Measurements from ENCODE around the gene WNT8B. TPM values are rescaled to one million over a fixed set of nuclear protein-coding genes. Genes with fewer than 3 reads are reported as not detected.

WNT8B gene
- total RNA-seq, 1 experiment from 2014 or later = not detected

GRCh38 chr10:100442548-100442947 lies 20.3 kb upstream of the WNT8B start:
- TF ChIP-seq CTCF (IDR thresholded peaks at IDR 0.05; ENCODE audit: unreplicated experiment) = no peak
- Mint-ChIP-seq H3K4me3 (ENCODE audit: low read depth, unreplicated experiment) (no peak overlapping the region), H3K27me3 (ENCODE audit: unreplicated experiment) (peaks cover 9% of the 10 kb centered on the region), H3K36me3 (ENCODE audit: insufficient read depth, unreplicated experiment) (no peaks in the 10 kb centered on the region), H3K9me3 (ENCODE audit: low read depth, unreplicated experiment) (no peaks in the 10 kb centered on the region), H3K27ac (ENCODE audit: unreplicated experiment) (no peak overlapping the region), H3K4me1 (ENCODE audit: low read depth, unreplicated experiment) (no peaks in the 10 kb centered on the region)
- BruUV-seq (replicated peaks) = no TSS peak
- CTCF ChIA-PET = interaction anchor here (0.9 kb wide), 1 partner anchor 75 kb away, joined by 3 read pairs; no protein-coding TSS in a partner anchor
- intact Hi-C loops (cut with micrococcal nuclease; ENCODE audit: unreplicated experiment) = no loop called here
- no peak for DNase-seq

- Mint-ChIP-seq H3K27me3 (ENCODE audit: unreplicated experiment) (peaks cover 12% of the 10 kb centered on the region), H3K4me1 (ENCODE audit: low read depth, unreplicated experiment) (no peaks in the 10 kb centered on the region), H3K9me3 (ENCODE audit: low read depth, unreplicated experiment) (no peaks in the 10 kb centered on the region), H3K27ac (ENCODE audit: unreplicated experiment) (no peak overlapping the region), H3K36me3 (ENCODE audit: insufficient read depth, unreplicated experiment) (no peaks in the 10 kb centered on the region), H3K4me3 (ENCODE audit: low read depth, unreplicated experiment) (no peak overlapping the region)
- no TSS peak for BruUV-seq (replicated peaks)
- no peak for DNase-seq
- CTCF ChIA-PET = interaction anchor here (0.9 kb wide), 1 partner anchor 36 kb away, joined by 3 read pairs; no protein-coding TSS in a partner anchor
- intact Hi-C loops (cut with micrococcal nuclease; ENCODE audit: unreplicated experiment) = no loop called here
- no peak for TF ChIP-seq CTCF (IDR thresholded peaks at IDR 0.05; ENCODE audit: unreplicated experiment)
These were observed 16.6 kb upstream of the WNT8B start for GRCh38 chr10:100446130-100446761.

- Mint-ChIP-seq H3K27ac (ENCODE audit: unreplicated experiment) (no peak overlapping the region), H3K4me1 (ENCODE audit: low read depth, unreplicated experiment) (no peaks in the 10 kb centered on the region), H3K9me3 (ENCODE audit: low read depth, unreplicated experiment) (no peaks in the 10 kb centered on the region), H3K27me3 (ENCODE audit: unreplicated experiment) (peaks cover 27% of the 10 kb centered on the region), H3K36me3 (ENCODE audit: insufficient read depth, unreplicated experiment) (no peaks in the 10 kb centered on the region), H3K4me3 (ENCODE audit: low read depth, unreplicated experiment) (no peak overlapping the region)
- no TSS peak for BruUV-seq (replicated peaks)
- no peak for TF ChIP-seq CTCF (IDR thresholded peaks at IDR 0.05; ENCODE audit: unreplicated experiment)
- no peak for DNase-seq
- CTCF ChIA-PET = no interaction called here
- intact Hi-C loops (cut with micrococcal nuclease; ENCODE audit: unreplicated experiment) = no loop called here
These were observed 15.1 kb upstream of the WNT8B start for GRCh38 chr10:100447663-100448062.

GRCh38 chr10:100448951-100449350 lies 13.9 kb upstream of the WNT8B start:
- Mint-ChIP-seq H3K36me3 (ENCODE audit: insufficient read depth, unreplicated experiment) (no peaks in the 10 kb centered on the region), H3K27ac (ENCODE audit: unreplicated experiment) (no peak overlapping the region), H3K9me3 (ENCODE audit: low read depth, unreplicated experiment) (no peaks in the 10 kb centered on the region), H3K4me1 (ENCODE audit: low read depth, unreplicated experiment) (no peaks in the 10 kb centered on the region), H3K27me3 (ENCODE audit: unreplicated experiment) (peaks cover 29% of the 10 kb centered on the region), H3K4me3 (ENCODE audit: low read depth, unreplicated experiment) (no peak overlapping the region)
- CTCF ChIA-PET = no interaction called here
- BruUV-seq (replicated peaks) = no TSS peak
- no peak for TF ChIP-seq CTCF (IDR thresholded peaks at IDR 0.05; ENCODE audit: unreplicated experiment)
- intact Hi-C loops (cut with micrococcal nuclease; ENCODE audit: unreplicated experiment) = no loop called here
- no peak for DNase-seq
